K562 (cell line): ENCODE results near the gene KLHL18. TPM values are rescaled to one million over a fixed set of nuclear protein-coding genes. Genes with fewer than 3 reads are reported as not detected.

Source experiments
- CSDE1 ChIP-seq, 2 experiments: fragments of 450-650 bp; IDR thresholded peaks; 2 replicates each; pipeline ENCODE4 v1.6.1; 2016; ENCODE audit warnings: mild to moderate bottlenecking in 1 of 2
- CXXC5 ChIP-seq: fragments of 250-450 bp; sonication (Bioruptor Pico); IDR thresholded peaks from 2 replicates; pipeline ENCODE4 v1.8.0; 2022; ENCODE audit warnings: inconsistent platforms, mild to moderate bottlenecking, moderate library complexity
- IRF1 ChIP-seq: sonication (generic); formaldehyde crosslinking; IDR thresholded peaks from 2 replicates; pipeline ENCODE4 v1.8.0; 2022; ENCODE audit warnings: missing genetic modification reagents, mild to moderate bottlenecking, borderline replicate concordance
- MLLT1 ChIP-seq, 2 experiments: fragments of 450-650 bp; IDR thresholded peaks; 2 replicates each; pipeline ENCODE4 v1.6.1; 2016
- NELFE ChIP-seq: IDR thresholded peaks from 2 replicates; pipeline ENCODE4 v1.6.1; 2011; ENCODE audit warnings: mild to moderate bottlenecking; ENCODE audit not compliant: insufficient read depth, insufficient read length
- NR1H2 ChIP-seq: sonication (generic); formaldehyde crosslinking; IDR thresholded peaks from 2 replicates; pipeline ENCODE4 v1.4.0; 2020; ENCODE audit warnings: mild to moderate bottlenecking, missing genetic modification reagents
- PHF20 ChIP-seq: fragments of 450-650 bp; IDR thresholded peaks from 2 replicates; pipeline ENCODE4 v1.6.1; 2018; ENCODE audit not compliant: partially characterized antibody
- RBM15 ChIP-seq: fragments of 200-400 bp; formaldehyde crosslinking; IDR thresholded peaks from 2 replicates; pipeline ENCODE4 v1.6.1; 2018; ENCODE audit warnings: mild to moderate bottlenecking, low read length, moderate library complexity; ENCODE audit not compliant: insufficient read depth
- STAT6 ChIP-seq: sonication (generic); formaldehyde crosslinking; IDR thresholded peaks from 2 replicates; pipeline ENCODE4 v1.8.1; 2023; ENCODE audit warnings: mild to moderate bottlenecking, missing genetic modification reagents
- TCF3 ChIP-seq: sonication (generic); formaldehyde crosslinking; IDR thresholded peaks from 2 replicates; pipeline ENCODE4 v1.4.0; 2020; ENCODE audit warnings: mild to moderate bottlenecking, missing genetic modification reagents
- THAP7 ChIP-seq: fragments of 250-450 bp; sonication (Bioruptor Pico); IDR thresholded peaks from 2 replicates; pipeline ENCODE4 v1.5.0; 2021
- XRCC4 ChIP-seq: IDR thresholded peaks from one replicate; pipeline ENCODE4 v1.6.1; 2011; ENCODE audit not compliant: insufficient read depth, insufficient read length; ENCODE audit errors: extremely low read depth
- ZBTB33 ChIP-seq: sonication (generic); formaldehyde crosslinking; IDR thresholded peaks from 2 replicates; pipeline ENCODE4 v1.8.1; 2023; ENCODE audit warnings: mild to moderate bottlenecking, missing genetic modification reagents
- ZFPM2 ChIP-seq: fragments of 250-450 bp; sonication (Bioruptor Pico); IDR thresholded peaks from 2 replicates; pipeline ENCODE4 v1.5.1; 2022; ENCODE audit warnings: mild to moderate bottlenecking
- ZNF184 ChIP-seq: sonication (generic); formaldehyde crosslinking; IDR thresholded peaks from 2 replicates; pipeline ENCODE4 v1.5.0; 2020; ENCODE audit warnings: missing genetic modification reagents
- ZNF384 ChIP-seq: IDR thresholded peaks from 2 replicates; pipeline ENCODE4 v1.6.1; 2012; ENCODE audit warnings: low read depth, low read length, improper control_type of control experiment
- ZNF76 ChIP-seq: fragments of 250-450 bp; sonication (Bioruptor Pico); IDR thresholded peaks from 2 replicates; pipeline ENCODE4 v1.4.0; 2020; ENCODE audit warnings: mild to moderate bottlenecking, moderate library complexity, borderline replicate concordance
- ZZZ3 ChIP-seq: fragments of 450-650 bp; IDR thresholded peaks from 2 replicates; pipeline ENCODE4 v1.6.1; 2016; ENCODE audit warnings: antibody characterized with exemption, mild to moderate bottlenecking, moderate library complexity
- polyA plus RNA-seq, 8 experiments: library from polyadenylated mRNA; depleted of rRNA in 4 of 8; stranded (reverse) in 5 of 8; unstranded in 3 of 8; fragments of >200 nt; fragmentation: Nextera tagmentation in 2 of 8; fragmentation: Illumina TruSeq in 1 of 8; extraction: Ambion mirVana in 2 of 8; extraction: Trizol in 1 of 8; gene quantifications; 2 replicates each; pipeline versions ENCODE4 v1.2.1 to v1.2.3, GENCODE V29; 2011 to 2014; ENCODE audit warnings: inconsistent platforms in 1 of 8, missing spikeins in 1 of 8
- total RNA-seq, 7 experiments: library from RNA; depleted of rRNA in 6 of 7; stranded (reverse); fragments of >200 nt in 6 of 7; fragmentation: Illumina TruSeq in 2 of 7; extraction: Trizol in 2 of 7; gene quantifications; 2 replicates each; pipeline versions ENCODE4 v1.2.1 to v1.2.3, GENCODE V29; 2011 to 2021; ENCODE audit warnings: low replicate concordance in 1 of 7

The KLHL18 gene
- total and polyA plus RNA-seq, 9 of the 15 experiments (the other 6 are each of a cell fraction or from before 2014, with no cell fraction given), result 26.7 to 97.5 (median 48.7) TPM

GRCh38 chr3:47381317-47382157 is 98.8 kb downstream of the KLHL18 start (continued):
- no peak for TF ChIP-seq STAT6
- no peak; the same call in 1 of the 2 replicates for TF ChIP-seq IRF1 (CRISPR knock-in tag)
- TF ChIP-seq PHF20, result no peak
- TF ChIP-seq TCF3 (CRISPR knock-in tag), result no peak
- TF ChIP-seq MLLT1 (IDR thresholded peaks at IDR 0.05), result 0 out of 4 replicates have a peak, but pooled peaks of 1 of the 2 experiments have one; percentile 49
- TF ChIP-seq ZFPM2 (CRISPR knock-in tag), result 0 out of 2 replicates have a peak, but pooled peaks have one; percentile 2
- TF ChIP-seq ZZZ3, result no peak
- no peak for TF ChIP-seq NELFE
- no peak for TF ChIP-seq ZNF384
- no peak for TF ChIP-seq ZNF184 (CRISPR knock-in tag)
- TF ChIP-seq RBM15, result no peak
- no peak for TF ChIP-seq XRCC4
- no peak; the same call in 1 of the 2 replicates for TF ChIP-seq CXXC5 (CRISPR knock-in tag)
- TF ChIP-seq NR1H2 (CRISPR knock-in tag), result no peak
- TF ChIP-seq ZBTB33 (CRISPR knock-in tag), result no peak
- TF ChIP-seq ZNF76, result no peak
- TF ChIP-seq CSDE1 (IDR thresholded peaks at IDR 0.05), result no peak
- 0 out of 2 replicates have a peak, but pooled peaks have one; percentile 60 for TF ChIP-seq THAP7 (CRISPR knock-in tag)
